Activated T-helper 1 cell treated with Interleukin-2 at 50 U/mL for 16 hours (primary cell): ENCODE measurements around the gene DMKN.
"Not testable (repeated sequence)": the region's sequence is repeated elsewhere in the genome, so short reads cannot be mapped to it uniquely, and the experiment has no call there.

Experiments
- DNase-seq: peaks from one replicate; pipeline ENCODE4 v3.0.0-alpha.2; 2020; ENCODE audit warnings: low read depth

DMKN gene

DNA sequence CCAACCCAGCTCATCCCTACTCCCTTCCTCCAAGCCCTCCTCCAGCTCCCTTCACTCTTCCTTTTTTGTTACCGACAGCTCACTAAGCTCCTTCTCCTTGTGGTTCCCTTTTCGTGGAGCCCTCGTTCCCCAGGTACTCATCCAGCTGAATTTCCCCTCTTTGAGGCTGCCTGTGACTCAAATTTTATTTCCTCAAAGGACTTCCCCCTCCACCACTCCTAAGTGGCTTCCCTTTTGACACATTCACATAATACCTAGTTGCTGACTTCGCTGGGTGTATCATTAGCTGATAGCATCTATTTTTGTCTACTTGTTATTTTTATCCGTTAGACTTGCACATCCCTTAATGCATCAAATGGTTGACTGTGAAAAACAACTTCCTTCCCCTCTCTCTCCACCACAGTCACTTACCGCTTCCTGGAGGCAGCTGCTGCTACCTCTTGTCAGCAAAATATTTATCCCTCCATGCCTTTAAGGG, 50.9 kb downstream of the DMKN start:
- peak; percentile 15 for DNase-seq

DNA sequence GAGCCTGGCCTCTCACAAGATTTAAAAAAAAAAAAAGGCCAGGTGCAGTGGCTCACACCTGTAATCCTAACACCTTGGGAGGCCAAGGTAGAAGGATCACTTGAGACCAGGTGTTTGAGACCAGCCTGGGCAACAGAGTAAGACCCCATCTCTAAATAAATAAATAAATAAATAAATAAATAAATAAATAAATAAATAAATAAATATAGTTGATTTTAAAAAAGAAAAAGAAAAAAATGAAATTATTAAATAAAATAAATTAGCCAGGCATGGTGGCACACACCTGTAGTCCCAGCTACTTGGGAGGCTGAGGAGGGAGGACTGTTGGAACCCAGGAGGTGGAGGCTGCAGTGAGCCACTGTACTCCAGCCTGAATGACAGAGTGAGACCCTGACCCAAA, 51.7 kb downstream of the DMKN start:
- not testable (repeated sequence) for DNase-seq

DNA sequence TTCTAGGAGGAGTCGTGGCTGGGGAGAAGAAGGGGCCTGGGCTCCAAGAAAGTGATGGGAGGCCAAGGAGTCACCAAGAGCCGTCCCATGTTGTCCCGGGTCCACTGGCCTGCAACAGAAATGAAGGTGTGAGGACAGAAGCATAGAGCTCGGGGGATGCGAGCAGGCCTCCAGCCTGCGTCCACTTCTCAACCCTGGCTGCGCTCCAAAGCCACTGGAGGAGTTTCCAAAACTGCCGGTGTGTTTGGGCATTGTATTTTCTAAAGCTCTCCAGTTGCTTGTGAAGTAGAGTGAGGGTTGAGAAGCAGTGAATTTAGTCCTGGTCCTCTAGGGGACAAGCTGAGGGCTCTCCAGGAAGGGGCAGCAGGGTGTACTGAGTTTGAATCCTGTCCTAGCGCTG, 52.4 kb downstream of the DMKN start:
- no peak for DNase-seq

DNA sequence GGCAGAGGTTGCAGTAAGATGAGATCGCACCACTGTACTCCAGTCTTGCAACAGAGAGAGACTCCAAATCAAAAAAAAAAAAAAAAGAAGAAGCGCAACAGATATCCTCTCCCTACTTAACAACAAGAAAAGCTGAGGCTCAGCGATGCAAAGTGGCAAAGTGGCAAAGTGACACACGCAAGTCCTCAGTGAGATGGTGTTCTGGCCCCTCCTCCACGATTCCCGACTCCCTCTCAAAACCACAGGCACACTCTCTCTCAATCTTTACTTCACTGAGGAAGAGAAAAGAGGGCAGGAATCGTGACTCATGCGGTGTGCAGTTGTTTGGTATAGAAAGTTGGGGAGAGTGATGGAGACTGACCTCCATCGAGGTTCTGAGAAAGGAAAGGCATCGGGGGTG, 52.8 kb downstream of the DMKN start:
- DNase-seq, result no peak

DNA sequence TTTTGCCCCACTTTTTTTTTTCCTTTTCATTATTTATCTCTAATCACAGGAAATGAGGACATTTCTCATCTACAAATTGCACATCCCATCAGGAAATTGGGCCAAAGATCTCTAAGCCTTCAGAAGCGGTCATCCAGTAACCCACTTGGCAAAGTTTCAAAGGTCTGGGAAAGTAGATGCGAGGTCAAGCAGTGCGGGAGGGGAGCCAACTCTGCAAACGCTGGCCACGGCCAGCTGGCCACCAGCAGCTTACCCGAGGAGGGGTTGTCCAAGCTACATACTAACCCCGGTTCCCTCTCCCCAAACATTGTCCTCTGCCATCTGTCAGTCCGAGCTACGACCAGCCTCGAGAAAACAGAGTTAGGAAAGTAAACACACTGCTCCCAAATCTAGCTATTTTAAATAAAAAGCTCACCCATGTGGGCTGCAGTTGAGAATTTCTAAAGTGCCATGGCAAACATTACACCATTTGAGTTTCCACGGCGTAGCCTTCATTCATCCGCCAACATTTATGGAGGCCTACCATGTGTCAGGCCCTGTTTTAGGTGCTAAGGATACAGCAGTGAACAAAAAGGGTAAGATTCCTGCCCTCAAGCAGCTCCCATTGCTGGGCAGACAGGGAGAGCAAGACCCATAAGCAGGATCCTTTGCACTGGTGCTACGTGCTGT, 53.9 kb downstream of the DMKN start:
- DNase-seq, result no peak

DNA sequence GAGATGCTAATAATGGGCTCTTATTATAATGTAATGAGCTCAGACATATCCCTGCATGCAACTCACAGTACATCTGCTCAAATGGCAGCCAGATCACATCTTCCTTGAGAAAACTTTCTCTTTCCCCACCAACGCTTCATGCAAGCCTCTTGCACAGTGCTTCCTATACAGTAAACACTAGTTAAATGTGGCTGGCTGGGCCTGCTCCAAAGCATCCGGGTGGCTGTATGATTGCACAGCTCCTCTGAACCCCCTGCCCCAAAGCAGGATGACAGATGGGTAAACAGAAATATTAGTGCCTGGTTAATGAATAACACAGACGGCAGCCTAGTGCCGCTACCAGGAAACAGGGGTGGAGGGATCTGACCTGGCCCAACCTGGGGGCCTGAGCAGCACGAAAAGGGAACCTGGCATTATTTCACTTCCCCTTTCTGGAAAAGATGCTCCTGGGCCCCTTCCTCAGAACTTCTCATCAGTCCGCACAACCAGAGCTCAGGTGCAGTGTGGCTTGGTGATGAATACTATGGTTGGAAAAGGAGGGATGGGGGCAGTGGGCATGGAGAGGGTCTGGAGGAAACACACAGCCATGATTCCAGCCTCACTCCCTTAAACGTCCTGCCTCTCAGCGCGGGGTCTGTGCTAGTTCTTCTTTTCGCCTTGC, 54.6 kb downstream of the DMKN start:
- no peak for DNase-seq

DNA sequence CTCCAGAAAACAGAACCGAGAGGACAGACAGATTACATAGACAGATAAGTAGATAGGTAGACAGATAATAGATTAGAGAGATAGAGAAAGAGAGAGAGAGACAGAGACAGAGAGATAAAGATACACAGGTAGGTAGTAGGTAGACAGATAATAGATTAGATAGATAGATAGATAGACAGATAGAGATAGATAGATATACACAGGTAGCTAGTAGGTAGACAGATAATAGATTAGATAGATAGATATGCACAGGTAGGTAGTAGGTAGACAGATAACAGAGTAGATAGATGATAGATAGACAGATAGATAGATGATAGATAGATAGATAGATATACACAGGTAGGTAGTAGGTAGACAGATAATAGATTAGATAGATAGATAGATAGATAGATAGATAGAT, 55.3 kb downstream of the DMKN start:
- no peak for DNase-seq

DNA sequence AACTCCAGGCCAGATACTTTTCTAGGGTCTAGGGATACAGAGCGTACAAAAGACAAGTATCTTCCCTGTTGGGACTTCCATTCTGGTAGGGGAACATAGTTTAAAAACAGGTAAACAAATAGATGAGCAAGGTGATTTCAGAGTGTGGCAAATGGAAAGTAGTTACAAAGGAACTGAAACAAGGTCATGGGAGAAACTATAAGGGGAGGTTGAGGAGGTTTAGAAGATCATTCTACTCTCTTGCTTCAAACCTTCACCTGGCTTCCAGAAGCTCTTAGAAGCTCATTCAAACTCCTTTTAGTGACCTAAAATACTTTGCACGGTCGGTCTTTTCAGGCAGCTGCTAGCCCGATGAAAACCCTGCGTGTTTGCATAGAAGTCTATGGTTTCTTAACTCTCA, 56.3 kb downstream of the DMKN start:
- DNase-seq, result no peak

DNA sequence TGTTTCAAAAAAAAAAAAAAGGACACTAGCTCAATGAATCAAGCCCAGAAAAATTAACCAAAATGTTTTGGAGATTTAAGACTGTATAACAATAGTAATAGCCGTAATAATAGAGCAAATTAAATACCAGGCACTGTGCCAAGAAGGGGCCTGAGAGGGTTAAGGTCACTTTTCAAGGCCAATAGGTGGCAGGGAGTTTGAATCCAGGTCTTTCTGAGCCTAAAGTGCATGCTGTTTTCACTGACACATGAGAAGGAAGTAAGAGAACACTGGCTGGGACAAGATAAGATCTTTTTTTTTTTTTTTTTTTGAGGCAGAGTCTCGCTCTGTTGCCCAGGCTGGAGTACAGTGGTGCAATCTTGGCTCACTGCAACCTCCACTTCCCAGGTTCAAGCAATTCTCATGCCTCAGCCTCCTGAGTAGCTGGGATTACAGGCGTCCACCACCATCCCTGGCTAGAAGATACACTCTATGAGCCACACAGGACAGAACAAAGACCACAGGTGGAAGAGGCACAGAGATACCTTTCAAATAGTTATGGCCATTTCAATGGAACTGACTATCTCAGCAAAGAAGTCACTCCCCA, 57.7 kb downstream of the DMKN start:
- no peak for DNase-seq

DNA sequence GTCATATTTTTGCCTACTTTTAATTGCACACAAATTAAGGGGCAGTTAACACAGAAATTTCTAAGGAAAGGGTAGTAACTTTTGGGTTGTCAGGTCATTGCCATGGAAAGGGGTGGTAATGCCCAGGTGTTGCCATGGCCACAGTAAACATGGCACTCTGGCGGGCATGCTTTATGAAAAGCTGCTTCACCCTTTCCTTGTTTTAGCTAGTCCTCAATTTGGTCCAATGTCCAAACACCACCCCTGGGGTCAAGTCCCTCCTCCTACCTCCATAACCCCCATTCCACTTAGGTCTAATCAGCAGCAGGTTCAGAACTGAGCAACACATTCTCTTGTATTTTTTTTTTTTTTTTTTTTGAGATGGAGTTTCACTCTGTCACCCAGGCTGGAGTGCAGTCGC, 58.8 kb downstream of the DMKN start:
- no peak for DNase-seq

DNA sequence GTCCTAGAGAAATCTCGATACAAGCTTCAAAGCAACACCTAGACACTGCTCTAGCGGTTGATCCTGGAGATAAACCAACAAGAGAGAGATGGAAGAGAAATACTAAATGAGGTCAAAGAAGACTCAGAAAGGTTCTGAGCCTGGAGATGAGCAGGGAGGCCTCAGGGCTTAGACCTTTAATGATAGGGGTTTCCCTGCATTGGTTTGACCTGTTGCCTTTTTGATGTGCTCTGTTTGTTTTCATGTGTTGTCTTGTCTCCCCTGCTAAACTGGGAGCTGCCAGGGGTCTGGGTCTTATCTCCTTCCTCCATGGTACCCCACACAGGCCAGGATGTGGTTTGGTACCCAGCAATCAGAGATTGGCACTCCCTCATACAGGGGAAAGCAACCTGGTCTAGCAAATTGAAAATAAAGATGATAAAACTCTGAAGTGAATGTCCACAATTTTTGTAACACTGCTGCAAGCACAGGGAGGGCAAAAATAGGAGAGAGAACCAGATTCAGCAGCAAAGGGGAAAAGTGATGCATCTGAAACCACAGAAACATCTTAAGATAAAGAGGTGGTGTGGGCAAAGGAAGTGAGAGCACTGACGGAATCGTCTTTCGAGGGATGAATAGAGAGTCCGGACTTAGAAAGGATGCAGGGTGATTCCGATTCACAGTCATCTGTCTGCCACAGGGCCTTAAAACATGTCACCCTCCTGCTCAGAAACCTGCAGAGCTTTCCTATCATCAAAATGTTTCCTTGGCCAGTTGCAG, 61.9 kb downstream of the DMKN start:
- no peak for DNase-seq

DNA sequence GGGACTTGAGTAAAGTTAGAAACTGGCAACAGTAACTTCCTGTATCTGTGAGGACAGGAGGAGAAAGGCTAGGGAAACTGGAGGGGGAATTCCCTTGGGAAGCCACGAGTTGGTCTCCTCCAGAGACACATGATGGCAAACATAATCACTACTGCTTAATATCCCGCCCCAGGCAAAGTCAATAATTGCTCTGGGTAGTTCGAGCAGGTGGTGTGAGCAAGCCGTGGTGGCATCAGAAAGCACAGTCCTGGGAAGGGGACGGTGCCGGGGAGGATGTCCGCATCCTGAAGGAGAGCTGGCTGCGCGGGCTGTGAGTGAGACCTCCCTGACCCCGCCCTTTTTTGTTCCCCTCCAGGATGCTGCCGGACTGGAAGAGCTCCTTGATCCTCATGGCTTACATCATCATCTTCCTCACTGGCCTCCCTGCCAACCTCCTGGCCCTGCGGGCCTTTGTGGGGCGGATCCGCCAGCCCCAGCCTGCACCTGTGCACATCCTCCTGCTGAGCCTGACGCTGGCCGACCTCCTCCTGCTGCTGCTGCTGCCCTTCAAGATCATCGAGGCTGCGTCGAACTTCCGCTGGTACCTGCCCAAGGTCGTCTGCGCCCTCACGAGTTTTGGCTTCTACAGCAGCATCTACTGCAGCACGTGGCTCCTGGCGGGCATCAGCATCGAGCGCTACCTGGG, 63.9 kb downstream of the DMKN start:
- DNase-seq, result no peak

DNA sequence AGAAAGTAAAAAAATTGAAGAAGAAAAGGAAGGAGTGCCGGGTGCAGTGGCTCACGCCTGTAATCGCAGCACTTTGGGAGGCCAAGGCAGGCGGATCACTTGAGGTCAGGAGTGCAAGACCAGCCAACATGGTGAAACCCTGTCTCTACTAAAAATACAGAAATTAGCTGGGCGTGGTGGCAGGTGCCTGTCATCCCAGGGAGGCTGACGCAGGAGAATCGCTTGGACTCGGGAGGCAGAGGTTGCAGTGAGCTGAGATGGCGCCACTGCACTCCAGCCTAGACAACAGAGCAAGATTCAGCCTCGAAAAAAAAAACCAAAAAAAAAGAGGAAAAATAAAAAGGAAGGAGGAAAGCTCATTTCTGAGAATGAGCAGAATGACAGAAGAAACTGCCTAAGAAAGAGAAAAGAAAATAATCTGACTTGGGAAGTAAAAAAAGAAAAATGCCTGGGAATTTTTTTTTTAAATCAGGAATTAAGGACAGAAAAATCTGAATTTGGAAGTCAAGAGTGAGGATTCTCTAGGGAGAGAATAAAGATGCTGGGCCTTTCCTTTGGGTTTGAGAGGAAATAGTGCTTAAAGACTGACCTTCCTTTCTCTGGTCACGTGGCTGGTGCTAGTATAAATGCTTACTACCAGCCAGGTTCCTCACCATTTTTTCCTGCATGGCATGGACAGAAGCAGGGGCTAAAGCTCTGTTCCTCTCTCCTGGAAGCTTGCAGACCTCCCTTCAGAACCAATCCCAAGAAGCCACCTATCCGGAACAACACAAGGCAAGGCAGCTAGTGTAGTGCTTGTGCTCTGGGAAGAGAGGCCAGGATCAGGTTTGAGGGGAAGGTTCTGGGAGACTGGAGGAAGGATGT, 65.6 kb downstream of the DMKN start, which contains the start of gene FFAR2:
Gene FFAR2, plus strand, starts transcription at position 652 of the 864 bp plus-strand sequence. CDS start 1,458 bp downstream, outside the sequence.
- DNase-seq, result no peak
